AG20443 (cell line): ENCODE results near the gene CCDC106.

Experiments used
- DNase-seq: peaks from one replicate; pipeline ENCODE4 v3.0.0; 2012; ENCODE audit warnings: low spot score, mixed read lengths

The CCDC106 gene

GRCh38 chr19:55613930-55614710 lies 33.9 kb upstream of the CCDC106 start:
- DNase-seq, result no peak

DNA sequence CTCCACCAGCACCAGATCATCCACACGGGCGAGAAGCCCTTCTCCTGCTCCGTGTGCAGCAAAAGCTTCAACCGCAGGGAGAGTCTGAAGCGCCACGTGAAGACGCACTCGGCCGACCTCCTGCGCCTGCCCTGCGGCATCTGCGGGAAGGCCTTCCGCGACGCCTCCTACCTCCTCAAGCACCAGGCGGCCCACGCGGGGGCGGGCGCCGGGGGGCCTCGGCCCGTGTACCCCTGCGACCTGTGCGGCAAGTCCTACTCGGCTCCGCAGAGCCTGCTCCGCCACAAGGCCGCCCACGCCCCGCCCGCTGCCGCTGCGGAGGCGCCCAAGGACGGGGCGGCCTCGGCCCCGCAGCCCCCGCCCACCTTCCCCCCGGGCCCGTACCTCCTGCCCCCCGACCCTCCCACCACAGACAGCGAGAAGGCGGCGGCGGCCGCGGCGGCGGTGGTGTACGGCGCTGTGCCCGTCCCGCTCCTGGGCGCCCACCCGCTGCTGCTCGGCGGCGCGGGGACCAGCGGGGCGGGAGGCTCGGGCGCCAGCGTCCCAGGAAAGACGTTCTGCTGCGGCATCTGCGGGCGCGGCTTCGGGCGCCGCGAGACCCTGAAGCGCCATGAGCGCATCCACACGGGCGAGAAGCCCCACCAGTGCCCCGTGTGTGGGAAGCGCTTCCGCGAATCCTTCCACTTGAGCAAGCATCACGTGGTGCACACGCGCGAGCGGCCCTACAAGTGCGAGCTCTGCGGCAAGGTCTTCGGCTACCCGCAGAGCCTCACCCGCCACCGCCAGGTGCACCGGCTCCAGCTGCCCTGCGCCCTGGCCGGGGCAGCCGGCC lies 33.1 kb upstream of the CCDC106 start:
- DNase-seq, result no peak

DNA sequence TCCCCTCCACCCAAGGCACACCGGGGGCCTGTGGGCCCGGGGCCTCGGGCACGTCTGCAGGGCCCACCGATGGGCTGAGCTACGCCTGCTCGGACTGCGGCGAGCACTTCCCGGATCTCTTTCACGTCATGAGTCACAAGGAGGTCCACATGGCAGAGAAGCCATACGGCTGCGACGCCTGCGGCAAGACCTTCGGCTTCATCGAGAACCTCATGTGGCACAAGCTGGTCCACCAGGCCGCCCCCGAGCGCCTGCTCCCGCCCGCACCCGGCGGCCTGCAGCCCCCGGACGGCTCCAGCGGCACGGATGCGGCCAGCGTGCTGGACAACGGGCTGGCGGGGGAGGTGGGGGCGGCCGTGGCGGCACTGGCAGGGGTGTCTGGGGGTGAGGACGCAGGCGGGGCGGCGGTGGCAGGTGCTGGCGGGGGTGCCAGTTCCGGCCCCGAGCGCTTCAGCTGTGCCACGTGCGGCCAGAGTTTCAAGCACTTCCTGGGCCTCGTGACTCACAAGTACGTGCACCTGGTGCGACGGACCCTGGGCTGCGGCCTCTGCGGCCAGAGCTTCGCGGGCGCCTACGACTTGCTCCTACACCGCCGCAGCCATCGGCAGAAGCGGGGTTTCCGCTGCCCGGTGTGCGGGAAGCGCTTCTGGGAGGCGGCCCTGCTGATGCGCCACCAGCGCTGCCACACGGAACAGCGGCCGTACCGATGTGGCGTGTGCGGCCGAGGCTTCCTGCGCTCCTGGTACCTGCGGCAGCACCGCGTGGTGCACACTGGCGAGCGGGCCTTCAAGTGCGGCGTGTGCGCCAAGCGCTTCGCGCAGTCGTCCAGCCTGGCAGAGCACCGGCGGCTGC lies 32.2 kb upstream of the CCDC106 start:
- no peak for DNase-seq

- DNase-seq, result no peak
Observed at GRCh38 chr19:55616395-55616875, 31.6 kb upstream of the CCDC106 start.

- DNase-seq, result no peak
Observed at GRCh38 chr19:55617426-55617825, 30.6 kb upstream of the CCDC106 start.

DNA sequence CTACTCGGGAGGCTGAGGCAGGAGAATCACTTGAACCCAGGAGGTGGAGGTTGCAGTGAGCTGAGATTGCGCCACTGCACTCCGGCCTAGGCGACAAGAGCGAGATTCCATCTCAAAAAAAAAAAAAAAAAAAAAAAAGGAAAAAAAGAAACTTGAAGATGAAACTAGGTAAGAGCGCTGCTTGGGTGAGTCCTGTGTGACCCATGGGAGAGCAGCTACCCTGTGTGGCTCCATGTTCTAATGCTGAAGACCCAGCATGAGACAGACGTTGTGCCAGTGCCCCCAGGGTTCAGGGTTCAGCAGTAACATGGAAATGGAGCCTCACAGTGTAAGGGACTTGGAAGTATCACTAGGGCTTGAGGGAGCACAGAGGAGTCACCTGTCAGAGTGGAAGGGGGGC lies 29.6 kb upstream of the CCDC106 start:
- no peak for DNase-seq

DNA sequence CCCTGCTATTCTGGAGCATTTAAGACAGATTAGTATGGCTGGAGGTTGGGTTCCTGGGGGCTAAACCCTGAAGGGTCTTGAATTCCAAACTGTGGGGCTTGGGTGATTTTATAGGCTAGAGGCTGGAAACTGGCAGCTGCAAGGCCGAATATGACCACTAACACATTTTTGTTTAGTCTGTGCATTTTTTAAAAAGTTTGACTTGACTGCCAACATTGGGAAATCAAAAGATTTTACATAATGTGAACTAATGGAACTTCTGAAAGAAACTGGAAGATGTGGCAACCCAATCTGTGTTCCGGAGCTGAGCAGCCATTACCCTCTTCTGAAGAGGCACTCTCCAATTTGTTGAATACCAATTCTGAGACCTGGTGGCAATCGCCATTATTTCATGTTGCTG lies 28.7 kb upstream of the CCDC106 start:
- no peak for DNase-seq

DNA sequence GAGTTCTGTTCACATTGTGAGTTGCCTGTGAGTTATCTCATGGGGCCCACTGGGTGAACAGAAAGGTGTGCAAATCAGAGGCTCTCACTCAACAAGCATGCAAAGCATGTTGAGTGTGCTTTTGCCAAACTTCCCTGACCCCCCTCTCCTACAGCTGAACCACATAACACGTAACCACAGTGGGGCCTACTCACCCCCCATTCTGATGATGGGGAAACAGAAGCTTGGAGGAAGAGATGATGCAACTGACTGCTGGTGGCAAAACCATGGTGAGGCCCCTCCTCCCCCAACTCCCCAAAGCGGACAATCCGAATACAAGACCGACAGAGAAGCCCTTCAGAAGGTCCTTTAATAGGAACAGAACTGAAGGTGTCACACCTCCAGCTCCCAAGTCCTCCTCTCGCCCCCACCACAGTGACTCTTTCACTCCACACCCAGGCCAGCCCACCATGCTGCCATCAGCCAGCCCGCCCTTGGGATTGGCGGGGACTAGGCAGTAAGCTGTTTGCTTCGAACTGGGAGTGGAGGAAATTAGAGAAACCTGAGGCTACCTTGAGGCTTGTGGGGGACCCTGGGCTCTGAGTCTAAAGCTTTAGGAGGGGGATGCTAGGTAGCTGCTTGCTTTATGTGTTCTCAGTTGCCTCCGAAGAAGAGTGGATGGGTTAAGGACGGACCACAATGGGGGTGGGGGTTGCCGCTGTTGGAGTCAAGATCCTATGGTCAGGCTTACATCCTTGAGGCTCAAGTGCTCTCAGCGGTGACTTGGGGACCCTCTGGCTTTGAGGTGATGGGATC lies 27.4 kb upstream of the CCDC106 start:
- no peak for DNase-seq

DNA sequence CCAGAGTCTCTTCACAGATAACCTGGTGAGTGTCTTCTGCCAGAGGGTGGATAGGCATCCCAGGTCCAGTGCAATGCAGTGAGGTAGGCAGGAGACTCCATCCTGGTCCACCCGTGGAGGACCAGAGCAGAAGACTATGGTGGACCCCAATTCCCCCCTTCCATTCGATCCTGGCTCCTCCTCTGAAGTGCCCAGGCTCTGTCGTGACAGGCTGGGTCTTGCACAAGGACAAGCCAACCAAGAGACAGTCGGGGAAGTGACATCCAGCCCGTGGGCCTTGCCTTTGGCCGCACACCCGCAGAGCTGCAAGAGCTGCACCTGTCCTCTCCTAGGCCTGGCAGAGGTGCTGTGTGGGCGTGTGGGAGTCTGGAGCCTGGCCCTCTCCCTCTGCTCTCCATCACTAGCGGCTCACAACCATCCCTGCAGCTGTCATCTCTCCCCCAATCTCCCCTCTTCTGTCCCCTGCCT lies 26.8 kb upstream of the CCDC106 start:
- DNase-seq, result no peak

GRCh38 chr19:55621673-55622231 lies 26.3 kb upstream of the CCDC106 start:
- no peak for DNase-seq

GRCh38 chr19:55622242-55622969 lies 25.6 kb upstream of the CCDC106 start:
- DNase-seq, result no peak

- no peak for DNase-seq
Observed at GRCh38 chr19:55623130-55623529, 24.9 kb upstream of the CCDC106 start.

DNA sequence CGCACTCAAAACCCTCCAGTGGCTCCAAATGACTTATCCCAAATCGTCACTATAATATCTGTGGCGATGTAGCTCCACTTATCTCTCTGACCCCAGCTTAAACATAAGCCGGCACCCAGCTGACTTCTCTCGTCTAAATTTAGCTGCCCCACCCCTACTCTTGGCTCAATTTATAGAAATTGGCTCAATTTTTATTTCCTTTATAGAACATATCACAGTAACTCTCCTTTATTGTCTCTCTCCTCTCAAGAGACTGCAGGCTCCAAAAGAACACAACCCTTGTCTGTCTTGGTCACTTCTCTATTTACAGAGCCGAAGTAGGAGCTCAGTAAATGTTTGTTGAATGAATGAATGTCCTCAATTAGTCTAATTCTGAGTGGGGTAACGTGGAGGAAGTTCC lies 24.5 kb upstream of the CCDC106 start:
- DNase-seq, result no peak

DNA sequence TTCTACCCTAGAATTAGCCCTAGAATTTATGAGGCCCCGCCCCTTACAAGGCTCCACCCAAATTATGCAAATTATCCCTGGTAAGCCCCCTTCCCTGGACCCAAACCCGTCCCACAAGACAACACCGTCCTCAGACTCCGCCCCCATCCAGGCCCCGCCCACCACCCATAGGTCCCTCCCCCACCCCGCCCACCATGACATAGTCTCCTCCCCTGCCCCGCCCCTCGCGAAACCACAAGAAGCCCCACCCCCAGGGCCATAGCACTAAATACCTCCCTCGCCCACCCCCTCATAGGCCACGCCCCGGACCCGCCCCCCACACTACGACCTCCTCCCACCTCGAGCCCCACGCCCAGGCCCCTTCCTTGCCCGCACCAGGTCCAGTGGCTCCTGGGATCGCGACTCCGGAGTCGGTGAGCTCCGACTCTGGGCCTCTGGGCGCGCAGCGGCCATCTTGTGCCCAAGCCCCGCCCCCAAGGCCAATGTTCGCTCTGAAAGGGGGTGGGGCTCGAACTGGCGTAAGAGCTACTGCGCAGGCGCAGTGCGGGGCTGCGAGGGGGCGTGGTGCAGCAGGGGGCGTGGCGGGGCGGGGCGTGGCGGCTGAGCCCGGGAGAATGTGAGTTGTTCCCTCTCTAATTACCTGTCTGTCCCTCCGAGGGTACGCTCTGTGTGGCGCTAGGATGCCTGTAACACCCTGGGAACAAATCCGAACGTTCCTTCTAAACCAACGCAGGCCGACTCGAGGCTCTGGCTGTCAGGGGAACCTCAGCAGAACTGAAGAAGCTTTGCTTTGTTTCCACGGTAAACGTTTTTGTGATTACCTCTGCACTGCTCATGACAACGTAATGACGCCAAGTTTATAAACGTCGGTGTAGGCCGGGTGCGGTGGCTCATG lies 23.7 kb upstream of the CCDC106 start, which contains the start of gene ZNF784:
TSS of gene ZNF784 (minus strand) at position 458 of the 895 bp plus-strand sequence. CDS start at position 453, 5 bp downstream.
- DNase-seq, result peak; percentile 97

- DNase-seq, result no peak
Observed at GRCh38 chr19:55625004-55625326, 23.0 kb upstream of the CCDC106 start.

DNA sequence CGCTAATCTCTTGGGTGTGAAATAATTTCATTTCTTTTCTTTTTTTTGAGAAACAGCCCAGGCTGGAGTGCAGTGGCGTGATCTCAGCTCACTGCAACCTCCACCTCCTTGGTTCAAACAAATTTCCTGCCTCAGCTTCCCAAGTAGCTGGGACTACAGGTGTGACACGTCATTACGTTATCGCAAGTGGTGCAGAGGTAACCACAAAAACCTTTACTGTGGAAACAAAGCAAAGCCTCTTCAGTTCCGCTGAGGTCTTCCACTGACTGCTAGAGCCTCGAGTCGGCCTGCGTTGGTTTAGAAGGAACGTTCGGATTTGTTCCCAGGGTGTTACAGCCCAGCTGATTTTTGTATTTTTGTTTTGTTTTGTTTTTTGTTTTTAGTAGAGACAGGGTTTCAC lies 21.7 kb upstream of the CCDC106 start:
- DNase-seq, result no peak

GRCh38 chr19:55632463-55632834 lies 15.6 kb upstream of the CCDC106 start:
- peak; percentile 69 for DNase-seq

- DNase-seq, result no peak
Observed at GRCh38 chr19:55633861-55634260, 14.2 kb upstream of the CCDC106 start.

GRCh38 chr19:55635334-55635717 lies 12.7 kb upstream of the CCDC106 start:
- DNase-seq, result no peak
